OCI-LY3 (cell line): Measurements from ENCODE around the gene B4GALT3.

Source experiments
- H2AFZ ChIP-seq: fragments of 200-600, 300-600 bp; shearing (Covaris generic); 2 replicates; pipeline ENCODE4 v1.6.0; 2014; ENCODE audit warnings: antibody characterized with exemption, low read depth, low read length
- H3K27ac ChIP-seq: fragments of 200-600, 300-600 bp; sonication (generic); 2 replicates; pipeline ENCODE4 v1.5.1; 2014; ENCODE audit warnings: mild to moderate bottlenecking, low read length, moderate library complexity, mixed read lengths
- H3K27me3 ChIP-seq: fragments of 200-600, 300-600 bp; sonication (generic); 2 replicates; pipeline ENCODE4 v1.6.1; 2014; ENCODE audit warnings: low read depth, low read length, mixed read lengths
- H3K36me3 ChIP-seq: fragments of 200-600, 300-600 bp; sonication (generic); replicated peaks from 2 replicates; pipeline ENCODE3; 2014; ENCODE audit warnings: low read depth, low read length, mixed read lengths
- H3K4me1 ChIP-seq: fragments of 300-600, 200-600 bp; sonication (generic); 2 replicates; pipeline ENCODE4 v1.6.1; 2014; ENCODE audit warnings: low read length, mixed read lengths
- H3K4me2 ChIP-seq: fragments of 200-600, 300-600 bp; sonication (generic); 2 replicates; pipeline ENCODE4 v1.6.1; 2014; ENCODE audit warnings: low read length, mixed read lengths
- H3K4me3 ChIP-seq: fragments of 300-600, 200-600 bp; sonication (generic); 2 replicates; pipeline ENCODE4 v1.5.1; 2014; ENCODE audit warnings: antibody characterized with exemption, mild to moderate bottlenecking, low read length, moderate library complexity
- H3K79me2 ChIP-seq: fragments of 300-600, 200-600 bp; shearing (Covaris generic); 2 replicates; pipeline ENCODE4 v1.6.1; 2014; ENCODE audit warnings: mild to moderate bottlenecking, low read length, mixed read lengths
- H3K9ac ChIP-seq: fragments of 300-600, 200-600 bp; shearing (Covaris generic); 2 replicates; pipeline ENCODE4 v1.6.0; 2014; ENCODE audit warnings: mild to moderate bottlenecking, low read length, moderate library complexity
- H3K9me3 ChIP-seq: fragments of 200-600, 300-600 bp; shearing (Covaris generic); 2 replicates; pipeline ENCODE4 v1.6.1; 2014; ENCODE audit warnings: low read length, mixed read lengths; ENCODE audit not compliant: insufficient read depth
- H4K20me1 ChIP-seq: fragments of 200-600, 300-600 bp; sonication (generic); 2 replicates; pipeline ENCODE4 v1.6.1; 2016; ENCODE audit warnings: low read length, mixed read lengths; ENCODE audit not compliant: insufficient read depth
- CTCF ChIP-seq: fragments of 200-600, 300-600 bp; sonication (generic); IDR thresholded peaks from 2 replicates; pipeline ENCODE4 v1.5.1; 2014; ENCODE audit warnings: antibody characterized with exemption, low read length, low read depth
- EZH2phosphoT487 ChIP-seq: fragments of 200-600 bp; shearing (Covaris generic); IDR thresholded peaks from 2 replicates; pipeline ENCODE4 v1.6.1; 2018; ENCODE audit warnings: antibody characterized with exemption, mixed run types, low read depth

B4GALT3 gene

GRCh38 chr1:161175771-161176453 is 1.4 kb downstream of the B4GALT3 start:
- Histone ChIP-seq H3K9me3 (no peaks in the 10 kb centered on the region), H3K4me1 (peaks cover 24% of the 10 kb centered on the region), H2AFZ (no peak overlapping the region), H3K4me2 (peak overlapping the region; percentile 93), H3K27ac (no peak overlapping the region), H3K9ac (peak overlapping the region; percentile 76), H3K27me3 (no peaks in the 10 kb centered on the region), H3K36me3 (peaks cover 45% of the 10 kb centered on the region), H3K79me2 (peaks cover 15% of the 10 kb centered on the region), H4K20me1 (no peaks in the 10 kb centered on the region), H3K4me3 (peak overlapping the region; percentile 86)
- TF ChIP-seq CTCF, result no peak

- H3K79me2 ChIP-seq, result peaks cover 15% of the 10 kb centered on the region
- no peaks in the 10 kb centered on the region for H3K9me3 ChIP-seq
- no peak overlapping the region for H3K4me2 ChIP-seq
These were observed 2.4 kb downstream of the B4GALT3 start for GRCh38 chr1:161174911-161175310.

GRCh38 chr1:161173711-161174110 is 3.6 kb downstream of the B4GALT3 start:
- H3K79me2 ChIP-seq, result peaks cover 15% of the 10 kb centered on the region
- no peak overlapping the region for H3K27ac ChIP-seq
- no peak for TF ChIP-seq EZH2phosphoT487
- no peak for TF ChIP-seq CTCF
- H3K9me3 ChIP-seq, result no peaks in the 10 kb centered on the region
- H3K9ac ChIP-seq, result no peak overlapping the region
- H3K27me3 ChIP-seq, result no peaks in the 10 kb centered on the region
- H3K4me1 ChIP-seq, result peaks cover 21% of the 10 kb centered on the region
- no peak overlapping the region for H3K4me3 ChIP-seq
- no peaks in the 10 kb centered on the region for H4K20me1 ChIP-seq
- H3K4me2 ChIP-seq, result no peak overlapping the region
- H3K36me3 ChIP-seq, result peaks cover 55% of the 10 kb centered on the region
- H2AFZ ChIP-seq, result no peak overlapping the region

More at GRCh38 chr1:161174911-161175310, 2.4 kb downstream of the B4GALT3 start:
- peaks cover 21% of the 10 kb centered on the region for H3K4me1 ChIP-seq
- H3K36me3 ChIP-seq, result peaks cover 52% of the 10 kb centered on the region
- no peak overlapping the region for H3K4me3 ChIP-seq
- no peak for TF ChIP-seq CTCF
- no peak for TF ChIP-seq EZH2phosphoT487
- H3K27me3 ChIP-seq, result no peaks in the 10 kb centered on the region
- H4K20me1 ChIP-seq, result no peaks in the 10 kb centered on the region
- no peak overlapping the region for H3K27ac ChIP-seq
- no peak overlapping the region for H3K9ac ChIP-seq
- H2AFZ ChIP-seq, result no peak overlapping the region

- no peak overlapping the region for H3K27ac ChIP-seq
- H3K27me3 ChIP-seq, result no peaks in the 10 kb centered on the region
- no peak overlapping the region for H3K9ac ChIP-seq
- H3K9me3 ChIP-seq, result no peaks in the 10 kb centered on the region
- H2AFZ ChIP-seq, result no peak overlapping the region
- H3K4me3 ChIP-seq, result no peak overlapping the region
- H3K4me1 ChIP-seq, result peaks cover 13% of the 10 kb centered on the region
- no peak overlapping the region for H3K4me2 ChIP-seq
- no peaks in the 10 kb centered on the region for H4K20me1 ChIP-seq
- H3K36me3 ChIP-seq, result peaks cover 55% of the 10 kb centered on the region
- TF ChIP-seq EZH2phosphoT487 (no peak), CTCF (no peak)
- H3K79me2 ChIP-seq, result peaks cover 15% of the 10 kb centered on the region
These were observed 4.4 kb downstream of the B4GALT3 start for GRCh38 chr1:161172776-161173376.
